H1 (cell line): Measurements from ENCODE around the gene PGBD5. TPM values are rescaled to one million over a fixed set of nuclear protein-coding genes. Genes with fewer than 3 reads are reported as not detected.

ENCODE experiments used
- ATF2 ChIP-seq: IDR thresholded peaks from 2 replicates; pipeline ENCODE4 v1.6.1; 2012; ENCODE audit warnings: low read length, inconsistent platforms
- polyA plus RNA-seq, 7 experiments: library from polyadenylated mRNA; depleted of rRNA in 3 of 7; stranded (reverse) in 5 of 7; unstranded in 2 of 7; fragments of >200 nt in 5 of 7; fragments of 200-250 nt in 2 of 7; gene quantifications; 1 replicate in 5 of 7; 2 replicates in 1 of 7; 4 replicates in 1 of 7; pipeline versions ENCODE4 v1.2.1 to v1.2.3, GENCODE V29; 2011 to 2013; ENCODE audit warnings: missing spikeins in 2 of 7, mixed read lengths in 2 of 7
- total RNA-seq: library from RNA; stranded (reverse); fragmentation: NEBNext Ultra II Directional; extraction: Animal tissue kit (Norgen Biotek cat#: 25700); gene quantifications from 2 replicates; pipeline ENCODE4 v1.2.1, GENCODE V29; 2021

The PGBD5 gene
- total and polyA plus RNA-seq, 2 of the 8 experiments (the other 6 are each of a cell fraction or from before 2014, with no cell fraction given) = 16.3 to 18.4 TPM

- no peak for TF ChIP-seq ATF2
Measured at GRCh38 chr1:230463760-230464159, 37.6 kb upstream of the PGBD5 start (continued).
